Subcutaneous adipose tissue (tissue), 4 donors: ENCODE measurements around the gene TP63. TPM values are rescaled to one million over a fixed set of nuclear protein-coding genes. Genes with fewer than 3 reads are reported as not detected.

Experiments
- total RNA-seq, 4 donors: library from RNA; depleted of rRNA; stranded (reverse); fragments of >200 nt; gene quantifications; one replicate each; pipeline ENCODE4 v1.1.0, GENCODE V29; 2016
- TF ChIP-seq, protein P1 (sequence below): fragments of 450-650 bp; IDR thresholded peaks from one replicate; pipeline ENCODE4 v1.5.1; 2016; ENCODE audit warnings: low read depth, mild to moderate bottlenecking, control low read depth, antibody characterized with exemption, moderate library complexity

The TP63 gene
- total RNA-seq, 4 donors from 2014 or later = 0.17 to 0.44 TPM; not detected in 2

GRCh38 chr3:189739378-189739777, 108.2 kb downstream of the TP63 start:
- TF ChIP-seq, protein P1, sequence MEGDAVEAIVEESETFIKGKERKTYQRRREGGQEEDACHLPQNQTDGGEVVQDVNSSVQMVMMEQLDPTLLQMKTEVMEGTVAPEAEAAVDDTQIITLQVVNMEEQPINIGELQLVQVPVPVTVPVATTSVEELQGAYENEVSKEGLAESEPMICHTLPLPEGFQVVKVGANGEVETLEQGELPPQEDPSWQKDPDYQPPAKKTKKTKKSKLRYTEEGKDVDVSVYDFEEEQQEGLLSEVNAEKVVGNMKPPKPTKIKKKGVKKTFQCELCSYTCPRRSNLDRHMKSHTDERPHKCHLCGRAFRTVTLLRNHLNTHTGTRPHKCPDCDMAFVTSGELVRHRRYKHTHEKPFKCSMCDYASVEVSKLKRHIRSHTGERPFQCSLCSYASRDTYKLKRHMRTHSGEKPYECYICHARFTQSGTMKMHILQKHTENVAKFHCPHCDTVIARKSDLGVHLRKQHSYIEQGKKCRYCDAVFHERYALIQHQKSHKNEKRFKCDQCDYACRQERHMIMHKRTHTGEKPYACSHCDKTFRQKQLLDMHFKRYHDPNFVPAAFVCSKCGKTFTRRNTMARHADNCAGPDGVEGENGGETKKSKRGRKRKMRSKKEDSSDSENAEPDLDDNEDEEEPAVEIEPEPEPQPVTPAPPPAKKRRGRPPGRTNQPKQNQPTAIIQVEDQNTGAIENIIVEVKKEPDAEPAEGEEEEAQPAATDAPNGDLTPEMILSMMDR = no peak

- TF ChIP-seq, protein P1 = no peak
Observed at GRCh38 chr3:189740156-189740555, 109.0 kb downstream of the TP63 start.

GRCh38 chr3:189744235-189744634, 113.0 kb downstream of the TP63 start:
- TF ChIP-seq, protein P1 = no peak

DNA sequence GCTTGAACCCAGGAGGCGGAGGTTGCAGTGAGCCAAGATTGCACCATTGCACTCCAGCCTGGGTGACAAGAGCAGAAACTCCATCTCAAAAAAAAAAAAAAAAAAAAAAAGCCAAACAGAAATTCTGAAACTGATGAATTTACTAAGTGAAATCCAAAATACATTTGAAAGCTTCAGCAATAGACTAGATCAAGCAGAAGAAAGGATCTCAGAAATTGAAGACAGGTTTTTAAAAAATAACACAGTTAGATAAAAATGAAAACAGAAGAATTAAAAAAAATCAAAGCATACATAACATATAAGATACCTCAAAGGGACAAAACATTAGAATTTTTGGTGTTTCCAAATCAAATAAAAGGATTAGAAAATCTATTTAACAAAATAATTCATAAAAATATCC, 114.4 kb downstream of the TP63 start:
- TF ChIP-seq, protein P1 = no peak

DNA sequence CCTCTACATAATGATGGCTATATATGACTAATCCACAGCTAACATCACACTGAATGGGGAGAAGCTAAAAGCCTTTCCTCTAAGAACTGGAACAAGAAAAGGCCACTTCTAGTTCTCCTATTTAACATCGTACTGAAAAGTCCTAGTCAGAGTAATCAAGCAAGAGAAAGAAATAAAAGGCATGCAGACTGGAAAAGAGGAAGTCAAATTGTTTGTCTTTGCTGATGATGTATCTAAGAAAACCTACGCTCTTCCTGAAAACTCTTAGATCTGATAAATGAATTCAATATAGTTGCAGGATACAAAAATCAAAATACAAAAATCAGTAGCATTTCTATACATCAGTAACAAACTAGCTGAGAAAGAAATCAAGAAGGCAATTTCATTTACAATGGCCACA, 116.9 kb downstream of the TP63 start:
- TF ChIP-seq, protein P1 = no peak

DNA sequence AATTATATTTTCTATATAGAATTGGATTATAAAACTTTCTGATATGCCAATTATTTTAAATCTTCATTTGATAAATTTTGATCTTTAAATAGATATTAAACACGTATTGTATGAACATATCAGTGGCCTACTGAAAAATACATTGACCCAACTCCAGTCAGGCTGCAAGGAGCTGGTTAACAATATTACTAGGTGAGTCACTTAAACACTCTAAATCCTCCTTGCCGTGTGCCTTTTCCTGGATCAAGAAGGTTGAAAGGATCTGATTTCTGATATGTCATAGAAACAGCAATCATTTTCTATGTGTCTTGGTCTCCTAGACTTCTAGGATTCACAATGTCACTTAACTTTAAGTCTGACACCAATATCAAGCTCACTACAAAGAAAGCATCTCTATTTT, 123.2 kb downstream of the TP63 start:
- TF ChIP-seq, protein P1 = no peak

DNA sequence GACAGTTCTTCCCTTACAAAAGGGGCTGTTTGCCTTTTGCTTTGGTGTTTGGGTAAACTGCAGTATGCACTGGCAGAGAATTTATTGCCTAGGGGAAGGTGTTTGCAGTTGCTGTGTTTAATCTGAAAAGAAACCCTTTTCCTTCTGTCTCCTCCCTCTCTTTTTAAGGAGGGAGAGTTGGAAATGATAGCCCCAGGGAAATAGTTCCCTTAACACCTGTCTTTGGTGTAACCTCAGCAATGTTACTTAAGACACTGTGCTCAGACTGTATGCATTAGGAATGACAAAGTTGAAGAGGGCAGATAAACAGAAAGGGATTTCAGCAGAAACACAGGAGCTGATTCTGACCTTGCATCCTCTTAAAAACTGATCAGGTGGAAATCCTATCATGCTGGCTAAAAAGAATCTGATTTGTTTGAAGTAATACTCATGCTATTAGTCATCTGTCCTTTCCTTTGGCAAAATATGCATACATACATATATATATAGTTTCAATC, 125.4 kb downstream of the TP63 start:
- TF ChIP-seq, protein P1 = no peak
